AG04449 (cell line): ENCODE data around the gene TMED6.
A peak's percentile ranks its signal among the peaks of the same experiment; 100 is the strongest.

Source experiments
- CTCF ChIA-PET: fragments of 350-600 bp; formaldehyde crosslinking; extraction: SDS; loops from one replicate; lab custom pipeline; 2021; ENCODE audit warnings: antibody characterized with exemption; lab: Yijun Ruan, JAX
- POLR2A ChIA-PET: fragments of 400-600, 350-600 bp; formaldehyde crosslinking; extraction: SDS; loops from one replicate; lab custom pipeline; 2020; ENCODE audit warnings: antibody characterized with exemption, inconsistent platforms; lab: Yijun Ruan, JAX
- DNase-seq: peaks from one replicate; pipeline ENCODE4 v3.0.0-alpha.2; 2010; ENCODE audit warnings: low read depth, low spot score
- H3K4me3 ChIP-seq: 2 replicates; pipeline ENCODE4 v1.5.1; 2011; ENCODE audit warnings: low read depth, mild to moderate bottlenecking, control low read depth, low read length
- TF ChIP-seq, protein P1 (sequence below): IDR thresholded peaks from one replicate; pipeline ENCODE4 v1.5.1; 2011; ENCODE audit warnings: mild to moderate bottlenecking, moderate library complexity, low read length, control low read depth, inconsistent platforms; ENCODE audit not compliant: insufficient read depth; ENCODE audit errors: missing control alignments

TMED6 gene

DNA sequence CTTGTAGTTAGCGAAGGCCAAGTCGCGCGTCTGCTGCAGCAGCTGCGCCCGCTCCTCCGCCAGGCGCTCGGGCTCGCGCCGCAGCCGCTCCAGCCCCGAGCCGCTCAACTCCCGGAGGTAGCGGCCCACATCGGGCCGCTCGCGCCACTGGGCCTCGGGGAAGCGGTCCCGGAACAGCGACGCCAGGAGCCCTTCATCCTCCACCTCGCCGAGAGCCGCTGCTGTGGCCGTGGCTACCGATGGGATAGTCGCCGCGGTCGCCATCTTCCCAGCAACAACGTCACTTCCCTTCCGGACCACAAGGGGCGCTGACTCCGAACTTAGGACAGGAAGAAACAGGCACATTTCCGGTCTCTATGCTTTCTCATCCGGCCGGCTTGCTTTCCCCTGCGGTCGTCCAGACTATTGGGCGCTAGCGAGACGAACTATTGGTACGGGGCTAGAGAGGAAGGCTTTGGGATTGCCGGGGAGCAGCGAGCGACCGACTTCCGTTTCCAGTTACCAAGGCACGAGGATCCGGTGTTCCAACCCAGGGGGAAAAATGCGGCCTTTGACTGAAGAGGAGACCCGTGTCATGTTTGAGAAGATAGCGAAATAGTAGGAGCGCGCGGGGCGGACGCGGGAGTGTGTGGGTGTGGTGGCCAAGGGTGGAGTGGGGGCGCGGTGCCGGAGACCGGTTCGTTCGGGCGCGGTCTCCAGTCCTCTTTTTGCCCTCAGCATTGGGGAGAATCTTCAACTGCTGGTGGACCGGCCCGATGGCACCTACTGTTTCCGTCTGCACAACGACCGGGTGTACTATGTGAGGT is 12.1 kb downstream of the TMED6 start, which contains the start of the genes COG8 and NIP7:
COG8 (minus strand) TSS at position 276 of the 806 bp plus-strand sequence; CDS start at position 264, 12 bp downstream.
NIP7 (plus strand) TSS at position 484 of the 806 bp plus-strand sequence; CDS start at position 542, 58 bp downstream.
- peak; percentile 86 for DNase-seq
- H3K4me3 ChIP-seq = peak within 1 kb of the TSS; percentile 97
- ChIA-PET POLR2A (interaction anchor here (1.0 to 1.5 kb wide), 2 partner anchors 10 to 153 kb away, joined by 3 read pairs; partner anchors contain the start of gene SNTB2), CTCF (interaction anchor here (0.7 to 3.0 kb wide), 9 partner anchors 9 to 414 kb away, joined by 3 to 14 read pairs (median 4); partner anchors contain the start of genes NOB1 and PDF)
- TF ChIP-seq, protein P1, sequence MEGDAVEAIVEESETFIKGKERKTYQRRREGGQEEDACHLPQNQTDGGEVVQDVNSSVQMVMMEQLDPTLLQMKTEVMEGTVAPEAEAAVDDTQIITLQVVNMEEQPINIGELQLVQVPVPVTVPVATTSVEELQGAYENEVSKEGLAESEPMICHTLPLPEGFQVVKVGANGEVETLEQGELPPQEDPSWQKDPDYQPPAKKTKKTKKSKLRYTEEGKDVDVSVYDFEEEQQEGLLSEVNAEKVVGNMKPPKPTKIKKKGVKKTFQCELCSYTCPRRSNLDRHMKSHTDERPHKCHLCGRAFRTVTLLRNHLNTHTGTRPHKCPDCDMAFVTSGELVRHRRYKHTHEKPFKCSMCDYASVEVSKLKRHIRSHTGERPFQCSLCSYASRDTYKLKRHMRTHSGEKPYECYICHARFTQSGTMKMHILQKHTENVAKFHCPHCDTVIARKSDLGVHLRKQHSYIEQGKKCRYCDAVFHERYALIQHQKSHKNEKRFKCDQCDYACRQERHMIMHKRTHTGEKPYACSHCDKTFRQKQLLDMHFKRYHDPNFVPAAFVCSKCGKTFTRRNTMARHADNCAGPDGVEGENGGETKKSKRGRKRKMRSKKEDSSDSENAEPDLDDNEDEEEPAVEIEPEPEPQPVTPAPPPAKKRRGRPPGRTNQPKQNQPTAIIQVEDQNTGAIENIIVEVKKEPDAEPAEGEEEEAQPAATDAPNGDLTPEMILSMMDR = peak; percentile 88

DNA sequence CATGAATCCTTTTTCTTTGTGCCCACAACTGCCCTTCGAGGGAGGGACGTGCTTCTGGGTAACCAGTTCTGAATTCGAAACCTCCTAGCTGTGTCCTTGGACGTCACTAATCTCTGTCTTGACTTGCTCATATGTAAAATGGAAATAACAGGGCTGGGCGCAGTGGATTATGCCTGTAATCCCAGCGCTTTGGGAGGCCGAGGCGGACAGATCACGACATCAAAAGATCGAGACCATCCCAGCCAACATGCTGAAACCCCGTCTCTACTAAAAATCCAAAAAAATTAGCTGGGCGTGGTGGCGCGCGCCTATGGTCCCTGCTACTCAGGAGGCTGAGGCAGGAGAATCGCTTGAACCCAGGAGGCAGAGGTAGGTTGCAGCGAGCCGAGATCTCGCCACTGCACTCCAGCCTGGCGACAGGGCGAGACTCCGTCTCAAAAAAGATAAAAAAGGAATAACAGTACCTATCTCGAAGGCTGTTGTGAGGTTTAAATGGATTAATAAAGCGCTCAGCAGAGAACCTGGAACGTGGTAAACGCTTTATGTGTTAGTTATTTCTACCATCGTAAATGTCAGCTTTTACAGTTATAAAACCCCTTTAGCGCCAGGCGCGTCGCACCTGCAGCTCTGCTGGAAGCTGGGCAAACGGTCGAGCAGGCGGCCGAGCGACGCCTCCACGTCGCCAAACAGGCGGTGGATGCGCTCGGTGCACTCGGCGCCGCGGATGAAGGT is 12.9 kb downstream of the TMED6 start:
- ChIA-PET CTCF (interaction anchor here (0.7 to 1.8 kb wide), 7 partner anchors 9 to 416 kb away, joined by 3 to 9 read pairs (median 4); partner anchors contain the start of genes NOB1 and PDF), POLR2A (interaction anchor here (0.7 to 1.5 kb wide), 3 partner anchors 9 to 822 kb away, joined by 3 read pairs; partner anchors contain the start of gene SNTB2)
- no peak for DNase-seq
- TF ChIP-seq, protein P1 = no peak
- peak overlapping the region; percentile 97 for H3K4me3 ChIP-seq

DNA sequence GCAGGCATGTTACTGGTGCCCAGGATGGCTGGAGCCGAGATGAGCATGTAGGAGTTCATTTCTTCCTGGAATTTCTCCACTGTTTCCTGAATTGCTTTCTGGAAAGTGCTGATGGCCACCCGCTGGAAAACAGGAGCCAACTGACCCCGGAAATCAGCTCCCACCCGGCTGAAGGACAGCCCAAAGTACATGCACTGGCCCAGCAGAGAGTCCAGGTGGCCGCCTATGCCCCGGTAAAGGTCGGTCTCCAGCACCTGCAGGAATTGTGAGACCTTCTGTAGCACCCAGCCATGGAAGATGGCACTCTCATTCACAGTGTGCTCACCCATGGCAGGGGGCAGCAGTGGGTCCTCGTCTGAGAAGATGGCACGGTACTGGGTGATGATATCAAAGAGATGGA is 16.9 kb downstream of the TMED6 start:
- CTCF ChIA-PET = interaction anchor here (1.1 to 1.5 kb wide), 2 partner anchors 12 to 420 kb away, joined by 3 read pairs; partner anchors contain the start of gene NOB1
- no peak overlapping the region for H3K4me3 ChIP-seq
- POLR2A ChIA-PET = no interaction called here
- DNase-seq = no peak
- TF ChIP-seq, protein P1 = no peak

DNA sequence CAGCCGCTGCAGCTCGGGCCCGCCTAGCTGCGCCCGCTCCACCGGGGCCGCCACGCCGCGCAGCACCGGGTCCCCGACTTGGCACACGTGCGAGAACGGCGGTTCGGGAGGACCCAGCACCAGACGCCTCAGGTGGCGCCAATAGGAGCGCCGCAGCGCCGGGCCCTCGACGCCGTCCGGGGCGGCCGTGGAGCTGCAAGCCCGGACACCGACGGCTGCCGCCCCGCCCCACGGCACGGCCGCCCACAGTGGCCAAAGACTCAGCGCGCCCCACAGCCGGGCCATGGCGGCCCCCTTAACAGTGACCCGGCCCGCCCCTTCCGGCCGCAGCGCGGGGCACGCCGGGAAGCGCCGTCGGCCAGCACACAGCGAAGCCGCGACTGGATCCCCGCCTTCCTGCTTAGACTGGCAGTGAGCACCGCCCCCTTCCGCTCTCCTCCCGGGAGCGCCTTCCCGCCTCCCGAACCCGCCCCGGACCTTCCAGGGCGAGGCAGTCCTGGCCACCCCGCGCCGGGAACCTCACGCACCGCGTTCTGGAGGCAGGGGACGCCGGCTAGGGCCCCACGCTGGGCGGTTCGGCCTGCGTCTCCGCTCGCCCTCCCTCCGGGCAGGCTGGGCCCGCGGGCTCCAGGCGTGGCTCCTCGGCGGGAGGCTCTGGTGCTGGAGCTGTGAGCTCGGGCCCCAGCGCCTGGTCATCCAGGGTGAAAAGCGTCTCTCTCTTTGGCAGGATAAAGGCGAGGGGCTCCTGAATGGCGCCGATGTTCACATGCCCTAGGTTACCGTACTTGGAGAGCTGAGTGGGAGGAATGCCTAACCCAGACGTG is 21.1 kb downstream of the TMED6 start, which contains the start of gene PDF:
PDF (minus strand) TSS at position 303 of the 824 bp plus-strand sequence; CDS start at position 285, 18 bp downstream.
- CTCF ChIA-PET = interaction anchor here (0.7 to 8.9 kb wide), 6 partner anchors 8 to 484 kb away, joined by 3 to 52 read pairs (median 6); partner anchors contain the start of genes COG8 and NIP7
- POLR2A ChIA-PET = interaction anchor here (0.5 to 1.3 kb wide), 3 partner anchors 14 to 198 kb away, joined by 3 to 5 read pairs (median 3); partner anchors contain the start of genes CHTF8 and UTP4
- peak; percentile 29 for DNase-seq
- TF ChIP-seq, protein P1 = no peak
- H3K4me3 ChIP-seq = peak within 1 kb of the TSS; percentile 83

DNA sequence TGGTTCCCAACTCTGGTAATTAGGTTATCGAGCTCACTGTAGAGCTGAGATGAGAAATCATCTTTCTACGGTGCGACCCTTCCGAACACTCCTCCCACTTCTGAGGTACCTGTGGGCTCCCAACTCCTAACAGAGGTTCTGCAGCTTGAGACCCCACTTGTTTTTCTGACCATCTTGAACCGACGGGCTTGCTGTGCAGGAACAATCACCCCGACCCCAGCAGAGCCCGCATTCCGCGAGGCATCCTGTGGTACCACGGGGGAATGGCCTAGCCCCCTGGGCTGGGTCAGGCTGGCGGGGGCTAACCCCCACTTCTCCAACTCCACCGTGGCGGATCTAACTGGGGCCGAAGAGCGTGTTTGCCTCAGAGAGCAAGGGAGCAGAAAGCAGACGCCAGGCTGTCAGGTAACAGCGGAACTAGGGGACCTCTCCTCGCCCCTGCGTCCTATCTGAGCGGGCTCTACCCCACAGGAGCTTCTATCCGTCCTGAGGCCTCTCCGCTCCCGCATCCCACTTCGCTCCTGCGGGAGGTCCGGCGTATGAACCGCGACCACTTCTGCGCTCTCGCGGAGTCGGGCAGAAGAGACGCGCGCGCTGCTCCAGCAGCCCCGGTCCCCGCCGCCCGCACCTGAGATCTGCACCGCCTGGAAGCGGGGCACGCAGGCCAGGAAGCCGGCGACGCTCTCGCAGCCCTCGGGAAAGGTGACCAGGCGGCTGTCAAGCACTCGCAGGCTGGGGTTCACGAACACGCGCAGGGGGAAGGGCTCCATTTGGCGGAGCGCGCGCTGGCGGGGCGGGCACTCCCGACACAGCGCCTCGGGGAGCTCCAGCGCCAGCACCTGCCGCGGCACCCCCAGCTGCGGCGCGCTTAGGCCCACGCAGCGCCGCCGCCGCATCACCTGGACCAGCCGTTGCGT is 22.0 kb downstream of the TMED6 start:
- ChIA-PET CTCF (interaction anchor here (0.7 to 8.9 kb wide), 10 partner anchors 9 to 483 kb away, joined by 3 to 52 read pairs (median 4); partner anchors contain the start of genes COG8, NIP7 and NOB1), POLR2A (interaction anchor here (0.5 to 1.3 kb wide), 4 partner anchors 9 to 197 kb away, joined by 3 to 5 read pairs (median 3); partner anchors contain the start of genes CHTF8, COG8, NIP7 and UTP4)
- peak overlapping the region; percentile 83 for H3K4me3 ChIP-seq
- TF ChIP-seq, protein P1 = no peak
- DNase-seq = no peak
